HG02798 (cell line): ENCODE data around the gene GTF2F1.
"Not testable (repeated sequence)": the region's sequence is repeated elsewhere in the genome, so short reads cannot be mapped to it uniquely, and the experiment has no call there.

Source experiments
- ATAC-seq: cut with Tn5 transposase; IDR thresholded peaks from one replicate; pipeline ENCODE4 v1.9.1; 2021; ENCODE audit warnings: mild to moderate bottlenecking; ENCODE audit not compliant: unreplicated experiment, poor library complexity

Gene GTF2F1

GRCh38 chr19:6393074-6393982 is at the start of gene GTF2F1:
GTF2F1 (minus strand) TSS chr19:6393164; CDS start chr19:6392995, 169 bp downstream.
- peak; percentile 88 for ATAC-seq

GRCh38 chr19:6442087-6442688 is 49.2 kb upstream of the GTF2F1 start:
- no peak for ATAC-seq

GRCh38 chr19:6440905-6441304 is 47.9 kb upstream of the GTF2F1 start:
- ATAC-seq: no peak

- no peak for ATAC-seq
Observed at GRCh38 chr19:6439743-6440142, 46.8 kb upstream of the GTF2F1 start.

- no peak for ATAC-seq
Observed at GRCh38 chr19:6433663-6434062, 40.7 kb upstream of the GTF2F1 start, which contains the start of gene SLC25A41. SLC25A41 (minus strand) TSS chr19:6433763; CDS start chr19:6433693, 70 bp downstream.

- ATAC-seq: no peak
Observed at GRCh38 chr19:6433165-6433564, 40.2 kb upstream of the GTF2F1 start.

- ATAC-seq: no peak
Observed at GRCh38 chr19:6431891-6432290, 38.9 kb upstream of the GTF2F1 start.

GRCh38 chr19:6429419-6430221 is 36.7 kb upstream of the GTF2F1 start:
- no peak for ATAC-seq

- not testable (repeated sequence) for ATAC-seq
Observed at GRCh38 chr19:6428692-6429418, 35.9 kb upstream of the GTF2F1 start.

- no peak for ATAC-seq
Observed at GRCh38 chr19:6427131-6427530, 34.2 kb upstream of the GTF2F1 start.

- no peak for ATAC-seq
Observed at GRCh38 chr19:6425732-6426620, 33.0 kb upstream of the GTF2F1 start.

GRCh38 chr19:6424939-6425731 is 32.2 kb upstream of the GTF2F1 start:
- peak; percentile 90 for ATAC-seq

GRCh38 chr19:6424195-6424938 is 31.4 kb upstream of the GTF2F1 start, which contains the start of gene KHSRP:
KHSRP (minus strand) TSS chr19:6424811; CDS start chr19:6424701, 110 bp downstream.
- ATAC-seq: no peak

GRCh38 chr19:6423499-6424194 is 30.7 kb upstream of the GTF2F1 start:
- ATAC-seq: no peak

- no peak for ATAC-seq
Observed at GRCh38 chr19:6421075-6422014, 28.4 kb upstream of the GTF2F1 start.

- ATAC-seq: no peak
Observed at GRCh38 chr19:6418562-6418932, 25.6 kb upstream of the GTF2F1 start.
